SK-N-SH (cell line): ENCODE measurements around the gene ATP2A1. TPM values are rescaled to one million over a fixed set of nuclear protein-coding genes. Genes with fewer than 3 reads are reported as not detected.

Experiments used
- CTCF ChIA-PET: fragments of 300-600, 350-600 bp; formaldehyde crosslinking; extraction: SDS; loops from one replicate; lab custom pipeline; 2021; lab: Yijun Ruan, JAX
- POLR2A ChIA-PET: fragments of 350-600 bp; sonication (Branson Sonifier 250); formaldehyde crosslinking; extraction: SDS; loops from one replicate; lab custom pipeline; 2020; ENCODE audit warnings: antibody characterized with exemption, inconsistent platforms; lab: Yijun Ruan, JAX
- DNase-seq: peaks from one replicate; pipeline ENCODE4 v3.0.0; 2012
- H2AFZ ChIP-seq: fragments of 200-600 bp; sonication (generic); 2 replicates; pipeline ENCODE4 v1.8.1; 2016; ENCODE audit warnings: antibody characterized with exemption, mild to moderate bottlenecking, low read depth
- H3F3A ChIP-seq: fragments of 200-600 bp; sonication (generic); replicated peaks from 2 replicates; pipeline ENCODE3; 2016; ENCODE audit warnings: antibody characterized with exemption, mild to moderate bottlenecking; ENCODE audit not compliant: insufficient read depth
- H3K27ac ChIP-seq, 2 experiments: fragments of 200-500 bp in 1 of 2; fragments of 200-600 bp in 1 of 2; sonication (Bioruptor generic) in 1 of 2; sonication (generic), shearing (Covaris generic) in 1 of 2; 2 replicates each; pipeline versions ENCODE4 v1.5.1 to v1.6.1; 2014 to 2016; ENCODE audit warnings: low read depth in 2 of 2, inconsistent platforms in 1 of 2, low read length in 1 of 2, mild to moderate bottlenecking in 1 of 2, mixed read lengths in 1 of 2
- H3K27me3 ChIP-seq: fragments of 200-600 bp; sonication (generic), shearing (Covaris generic); 2 replicates; pipeline ENCODE4 v1.6.1; 2016; ENCODE audit warnings: mixed run types; ENCODE audit not compliant: insufficient read depth
- H3K36me3 ChIP-seq, 2 experiments: fragments of 200-500 bp in 1 of 2; fragments of 200-600 bp in 1 of 2; sonication (Bioruptor generic) in 1 of 2; sonication (generic) in 1 of 2; replicated peaks in 1 of 2; 2 replicates each; pipeline versions ENCODE3 to v1.5.1; 2014 to 2016; ENCODE audit warnings: low read length in 1 of 2, mild to moderate bottlenecking in 1 of 2; ENCODE audit not compliant: insufficient read depth in 2 of 2, control insufficient read depth in 1 of 2
- H3K4me1 ChIP-seq, 2 experiments: fragments of 200-500 bp in 1 of 2; fragments of 200-600 bp in 1 of 2; sonication (Bioruptor generic) in 1 of 2; sonication (generic), shearing (Covaris generic) in 1 of 2; 2 replicates each; pipeline versions ENCODE4 v1.5.1 to v1.6.1; 2014 to 2016; ENCODE audit warnings: low read depth in 1 of 2, low read length in 1 of 2, mixed run types in 1 of 2; ENCODE audit not compliant: insufficient read depth in 2 of 2, control insufficient read depth in 1 of 2
- H3K4me2 ChIP-seq: fragments of 200-600 bp; sonication (generic), shearing (Covaris generic); 2 replicates; pipeline ENCODE4 v1.6.1; 2017; ENCODE audit warnings: mixed run types
- H3K4me3 ChIP-seq, 2 experiments: fragments of 200-500 bp in 1 of 2; fragments of 200-600 bp in 1 of 2; sonication (Bioruptor generic) in 1 of 2; sonication (generic), shearing (Covaris generic) in 1 of 2; 2 replicates each; pipeline versions ENCODE4 v1.5.1 to v1.8.1; 2014 to 2016; ENCODE audit warnings: low read depth in 2 of 2, inconsistent platforms in 1 of 2, low read length in 1 of 2, mild to moderate bottlenecking in 1 of 2, mixed read lengths in 1 of 2, moderate library complexity in 1 of 2
- H3K79me2 ChIP-seq: fragments of 200-600 bp; sonication (generic); 2 replicates; pipeline ENCODE4 v1.8.1; 2017; ENCODE audit warnings: mild to moderate bottlenecking; ENCODE audit not compliant: insufficient read depth
- H3K9ac ChIP-seq: fragments of 200-600 bp; sonication (generic); 2 replicates; pipeline ENCODE4 v1.6.1; 2017; ENCODE audit warnings: mixed run types
- H3K9me2 ChIP-seq: fragments of 200-600 bp; sonication (generic); 2 replicates; pipeline ENCODE4 v1.6.1; 2017; ENCODE audit warnings: mixed run types
- H3K9me3 ChIP-seq: fragments of 200-600 bp; sonication (generic); 2 replicates; pipeline ENCODE4 v1.6.1; 2017; ENCODE audit warnings: mixed run types, mild to moderate bottlenecking, moderate library complexity
- H4K20me1 ChIP-seq: fragments of 200-600 bp; sonication (generic); 2 replicates; pipeline ENCODE4 v1.6.1; 2017; ENCODE audit warnings: mild to moderate bottlenecking, mixed run types; ENCODE audit not compliant: insufficient read depth
- CHD2 ChIP-seq: fragments of 150-350 bp; IDR thresholded peaks from 2 replicates; pipeline ENCODE4 v1.6.1; 2018; ENCODE audit warnings: low read length; ENCODE audit not compliant: partially characterized antibody
- EP300 ChIP-seq, 2 experiments: IDR thresholded peaks; 2 replicates each; pipeline versions ENCODE4 v1.4.0 to v1.6.1; 2012; ENCODE audit warnings: borderline replicate concordance in 1 of 2, low read depth in 1 of 2, low read length in 1 of 2
- FOSL2 ChIP-seq: IDR thresholded peaks from 2 replicates; pipeline ENCODE4 v1.4.0; 2012; ENCODE audit warnings: low read depth, mild to moderate bottlenecking, moderate library complexity, borderline replicate concordance
- FOXJ3 ChIP-seq: sonication (generic); formaldehyde crosslinking; IDR thresholded peaks from 2 replicates; pipeline ENCODE4 v1.5.1; 2020; ENCODE audit warnings: mild to moderate bottlenecking, missing genetic modification reagents
- IRF3 ChIP-seq: fragments of 150-350 bp; IDR thresholded peaks from 2 replicates; pipeline ENCODE4 v1.6.1; 2016; ENCODE audit warnings: mild to moderate bottlenecking, low read depth, low read length
- JUND ChIP-seq: IDR thresholded peaks from 2 replicates; pipeline ENCODE4 v1.4.0; 2012
- MXI1 ChIP-seq: IDR thresholded peaks from 2 replicates; pipeline ENCODE4 v1.6.1; 2012; ENCODE audit warnings: mild to moderate bottlenecking, low read depth, low read length, improper control_type of control experiment
- NFIC ChIP-seq: IDR thresholded peaks from 2 replicates; pipeline ENCODE4 v1.4.0; 2012; ENCODE audit warnings: borderline replicate concordance
- POLR2AphosphoS5 ChIP-seq: IDR thresholded peaks from 2 replicates; pipeline ENCODE4 v1.6.1; 2012; ENCODE audit warnings: low read depth, low read length
- RCOR1 ChIP-seq: fragments of 150-350 bp; IDR thresholded peaks from 2 replicates; pipeline ENCODE4 v1.6.1; 2017; ENCODE audit warnings: antibody characterized with exemption, low read length
- REST ChIP-seq: IDR thresholded peaks from 2 replicates; pipeline ENCODE4 v1.6.1; 2012; ENCODE audit warnings: mild to moderate bottlenecking, low read depth, low read length, moderate library complexity
- RXRA ChIP-seq: IDR thresholded peaks from 2 replicates; pipeline ENCODE4 v1.4.0; 2012; ENCODE audit warnings: low read depth, mild to moderate bottlenecking, borderline replicate concordance
- TCF12 ChIP-seq: IDR thresholded peaks from 2 replicates; pipeline ENCODE4 v1.4.0; 2012
- TEAD4 ChIP-seq: IDR thresholded peaks from 2 replicates; pipeline ENCODE4 v1.4.0; 2012; ENCODE audit warnings: mild to moderate bottlenecking, borderline replicate concordance; ENCODE audit not compliant: insufficient read depth
- YY1 ChIP-seq: IDR thresholded peaks from 2 replicates; pipeline ENCODE4 v1.4.0; 2012; ENCODE audit warnings: low read depth, mild to moderate bottlenecking
- WGBS: methylation state at CpG from one replicate; pipeline ENCODE4 v1.1.6; 2017; ENCODE audit warnings: low lambda C conversion rate; 5-methylcytosine and 5-hydroxymethylcytosine counted together
- polyA plus RNA-seq, 3 experiments: library from polyadenylated mRNA; depleted of rRNA; stranded (reverse); fragments of >200 nt; gene quantifications; 2 replicates each; pipeline ENCODE4 v1.2.3, GENCODE V29; 2012
- TF ChIP-seq, protein P1 (sequence below): IDR thresholded peaks from 2 replicates; pipeline ENCODE4 v1.4.0; 2012; ENCODE audit warnings: low read depth, borderline replicate concordance
- TF ChIP-seq, protein P2 (sequence below): fragments of 200-600 bp; sonication (generic); IDR thresholded peaks from 2 replicates; pipeline ENCODE4 v1.6.1; 2017; ENCODE audit warnings: antibody characterized with exemption, mild to moderate bottlenecking, moderate library complexity
- TF ChIP-seq, protein P3 (sequence below): fragments of 150-350 bp; IDR thresholded peaks from 2 replicates; pipeline ENCODE4 v1.6.1; 2017; ENCODE audit warnings: antibody characterized with exemption, low read length, low read depth, borderline replicate concordance

Gene ATP2A1
- polyA plus RNA-seq, 1 of the 3 experiments (the other 2 are of a cell fraction), result 3.0 TPM

DNA sequence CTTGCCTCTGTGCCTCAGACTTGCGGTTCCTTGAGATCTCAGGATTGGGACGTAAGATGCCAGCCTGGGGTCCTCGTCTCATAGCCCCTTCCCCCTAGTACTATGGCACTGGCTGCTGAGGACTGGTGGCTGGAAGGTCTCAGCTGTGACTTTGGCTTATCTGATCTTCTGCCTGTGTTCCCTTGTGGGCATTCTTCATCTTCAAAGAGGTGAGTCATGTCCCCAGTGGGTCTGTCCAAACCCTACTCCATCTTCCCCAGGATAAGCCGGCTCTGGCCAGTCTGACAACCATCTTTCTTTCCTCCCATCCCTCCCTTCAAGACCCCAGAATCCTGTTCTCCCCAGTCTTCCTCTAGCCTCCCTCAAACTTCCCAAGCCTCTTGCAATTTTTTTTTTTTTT lies 57.1 kb downstream of the ATP2A1 start:
- H3K4me2 ChIP-seq, result no peak overlapping the region
- no peak for TF ChIP-seq NFIC
- no peak for TF ChIP-seq JUND
- no peak for TF ChIP-seq CHD2
- TF ChIP-seq EP300 (IDR thresholded peaks at IDR 0.05; ENCODE audit: borderline replicate concordance in 1 of 2, low read depth in 1 of 2, low read length in 1 of 2), result no peak
- TF ChIP-seq, protein P1, sequence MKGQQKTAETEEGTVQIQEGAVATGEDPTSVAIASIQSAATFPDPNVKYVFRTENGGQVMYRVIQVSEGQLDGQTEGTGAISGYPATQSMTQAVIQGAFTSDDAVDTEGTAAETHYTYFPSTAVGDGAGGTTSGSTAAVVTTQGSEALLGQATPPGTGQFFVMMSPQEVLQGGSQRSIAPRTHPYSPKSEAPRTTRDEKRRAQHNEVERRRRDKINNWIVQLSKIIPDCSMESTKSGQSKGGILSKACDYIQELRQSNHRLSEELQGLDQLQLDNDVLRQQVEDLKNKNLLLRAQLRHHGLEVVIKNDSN, result no peak
- TF ChIP-seq MXI1, result no peak
- TF ChIP-seq YY1, result no peak
- no peak for TF ChIP-seq TCF12
- TF ChIP-seq RCOR1, result no peak
- TF ChIP-seq, protein P2, sequence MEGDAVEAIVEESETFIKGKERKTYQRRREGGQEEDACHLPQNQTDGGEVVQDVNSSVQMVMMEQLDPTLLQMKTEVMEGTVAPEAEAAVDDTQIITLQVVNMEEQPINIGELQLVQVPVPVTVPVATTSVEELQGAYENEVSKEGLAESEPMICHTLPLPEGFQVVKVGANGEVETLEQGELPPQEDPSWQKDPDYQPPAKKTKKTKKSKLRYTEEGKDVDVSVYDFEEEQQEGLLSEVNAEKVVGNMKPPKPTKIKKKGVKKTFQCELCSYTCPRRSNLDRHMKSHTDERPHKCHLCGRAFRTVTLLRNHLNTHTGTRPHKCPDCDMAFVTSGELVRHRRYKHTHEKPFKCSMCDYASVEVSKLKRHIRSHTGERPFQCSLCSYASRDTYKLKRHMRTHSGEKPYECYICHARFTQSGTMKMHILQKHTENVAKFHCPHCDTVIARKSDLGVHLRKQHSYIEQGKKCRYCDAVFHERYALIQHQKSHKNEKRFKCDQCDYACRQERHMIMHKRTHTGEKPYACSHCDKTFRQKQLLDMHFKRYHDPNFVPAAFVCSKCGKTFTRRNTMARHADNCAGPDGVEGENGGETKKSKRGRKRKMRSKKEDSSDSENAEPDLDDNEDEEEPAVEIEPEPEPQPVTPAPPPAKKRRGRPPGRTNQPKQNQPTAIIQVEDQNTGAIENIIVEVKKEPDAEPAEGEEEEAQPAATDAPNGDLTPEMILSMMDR, result no peak
- TF ChIP-seq POLR2AphosphoS5, result no peak
- TF ChIP-seq RXRA, result no peak
- TF ChIP-seq FOXJ3 (CRISPR knock-in tag), result no peak
- TF ChIP-seq FOSL2, result no peak
- no peak for TF ChIP-seq REST
- TF ChIP-seq IRF3, result no peak
- TF ChIP-seq, protein P3, sequence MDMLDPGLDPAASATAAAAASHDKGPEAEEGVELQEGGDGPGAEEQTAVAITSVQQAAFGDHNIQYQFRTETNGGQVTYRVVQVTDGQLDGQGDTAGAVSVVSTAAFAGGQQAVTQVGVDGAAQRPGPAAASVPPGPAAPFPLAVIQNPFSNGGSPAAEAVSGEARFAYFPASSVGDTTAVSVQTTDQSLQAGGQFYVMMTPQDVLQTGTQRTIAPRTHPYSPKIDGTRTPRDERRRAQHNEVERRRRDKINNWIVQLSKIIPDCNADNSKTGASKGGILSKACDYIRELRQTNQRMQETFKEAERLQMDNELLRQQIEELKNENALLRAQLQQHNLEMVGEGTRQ, result no peak
- no peak for TF ChIP-seq TEAD4
- CTCF ChIA-PET, result interaction anchor here (1.8 kb wide), 1 partner anchor 10 kb away, joined by 5 read pairs; no protein-coding TSS in a partner anchor

More for the DNA sequence above, 57.1 kb downstream of the ATP2A1 start:
- no peaks in the 10 kb centered on the region for H3K9me3 ChIP-seq
- H3K36me3 ChIP-seq, result no peaks in the 10 kb centered on the region
- no peak for DNase-seq
- H3K4me1 ChIP-seq, result no peaks in the 10 kb centered on the region
- WGBS, result 90% methylated on average over 3 of the region's 4 CpGs
- H3K4me3 ChIP-seq, result no peak overlapping the region
- no peaks in the 10 kb centered on the region for H3K27me3 ChIP-seq
- H4K20me1 ChIP-seq, result no peaks in the 10 kb centered on the region
- H2AFZ ChIP-seq, result no peak overlapping the region
- H3K79me2 ChIP-seq, result no peaks in the 10 kb centered on the region
- H3F3A ChIP-seq, result no peaks in the 10 kb centered on the region
- H3K9ac ChIP-seq, result no peak overlapping the region
- no peaks in the 10 kb centered on the region for H3K9me2 ChIP-seq
- POLR2A ChIA-PET, result no interaction called here
- no peak overlapping the region for H3K27ac ChIP-seq
